HUDEP-2 (cell line): ENCODE results near the gene PRAC1.
"Not testable (repeated sequence)": the region's sequence is repeated elsewhere in the genome, so short reads cannot be mapped to it uniquely, and the experiment has no call there.

ENCODE experiments used
- DNase-seq, 76 experiments: peaks; one replicate each; lab custom pipeline; 2025; ENCODE audit not compliant: unreplicated experiment in 76 of 76; lab: John Stamatoyannopoulos, UW

The PRAC1 gene

GRCh38 chr17:48727415-48728175 is 5.3 kb upstream of the PRAC1 start:
- no peak for DNase-seq

- DNase-seq: no peak
These were observed 4.6 kb upstream of the PRAC1 start for GRCh38 chr17:48726916-48727286.

GRCh38 chr17:48726114-48726915 is 4.0 kb upstream of the PRAC1 start:
- DNase-seq: no peak

GRCh38 chr17:48725288-48726064 is 3.2 kb upstream of the PRAC1 start:
- DNase-seq: no peak

GRCh38 chr17:48725004-48725287 is 2.6 kb upstream of the PRAC1 start:
- DNase-seq: no peak

- DNase-seq: peak in 56 of 76 experiments; percentile 0 to 82 (median 47)
These were observed 2.1 kb upstream of the PRAC1 start for GRCh38 chr17:48724251-48725003.

GRCh38 chr17:48723423-48724250 is 1.3 kb upstream of the PRAC1 start:
- no peak for DNase-seq

- DNase-seq: no peak
These were observed 651 bp upstream of the PRAC1 start, which contains the start of gene PRAC2 for GRCh38 chr17:48722915-48723422. Gene PRAC2 (plus strand): TSS chr17:48723185. CDS start chr17:48724411, 1,226 bp downstream.

- no peak for DNase-seq
These were observed 1.3 kb downstream of the PRAC1 start for GRCh38 chr17:48721009-48721402.

- no peak for DNase-seq
These were observed 1.9 kb downstream of the PRAC1 start for GRCh38 chr17:48720266-48721008.

- DNase-seq: no peak
These were observed 2.6 kb downstream of the PRAC1 start for GRCh38 chr17:48719642-48720265.

- no peak for DNase-seq
These were observed 3.3 kb downstream of the PRAC1 start for GRCh38 chr17:48718761-48719641.

GRCh38 chr17:48718227-48718760 is 4.0 kb downstream of the PRAC1 start:
- no peak for DNase-seq

- no peak for DNase-seq
These were observed 4.7 kb downstream of the PRAC1 start for GRCh38 chr17:48717367-48718226.

GRCh38 chr17:48716549-48716948 is 5.8 kb downstream of the PRAC1 start:
- DNase-seq: not testable (repeated sequence)
